ENCODE measurements around the gene ESR1.
A peak's percentile ranks its signal among the peaks of the same experiment; 100 is the strongest.

ESR1 gene

DNA sequence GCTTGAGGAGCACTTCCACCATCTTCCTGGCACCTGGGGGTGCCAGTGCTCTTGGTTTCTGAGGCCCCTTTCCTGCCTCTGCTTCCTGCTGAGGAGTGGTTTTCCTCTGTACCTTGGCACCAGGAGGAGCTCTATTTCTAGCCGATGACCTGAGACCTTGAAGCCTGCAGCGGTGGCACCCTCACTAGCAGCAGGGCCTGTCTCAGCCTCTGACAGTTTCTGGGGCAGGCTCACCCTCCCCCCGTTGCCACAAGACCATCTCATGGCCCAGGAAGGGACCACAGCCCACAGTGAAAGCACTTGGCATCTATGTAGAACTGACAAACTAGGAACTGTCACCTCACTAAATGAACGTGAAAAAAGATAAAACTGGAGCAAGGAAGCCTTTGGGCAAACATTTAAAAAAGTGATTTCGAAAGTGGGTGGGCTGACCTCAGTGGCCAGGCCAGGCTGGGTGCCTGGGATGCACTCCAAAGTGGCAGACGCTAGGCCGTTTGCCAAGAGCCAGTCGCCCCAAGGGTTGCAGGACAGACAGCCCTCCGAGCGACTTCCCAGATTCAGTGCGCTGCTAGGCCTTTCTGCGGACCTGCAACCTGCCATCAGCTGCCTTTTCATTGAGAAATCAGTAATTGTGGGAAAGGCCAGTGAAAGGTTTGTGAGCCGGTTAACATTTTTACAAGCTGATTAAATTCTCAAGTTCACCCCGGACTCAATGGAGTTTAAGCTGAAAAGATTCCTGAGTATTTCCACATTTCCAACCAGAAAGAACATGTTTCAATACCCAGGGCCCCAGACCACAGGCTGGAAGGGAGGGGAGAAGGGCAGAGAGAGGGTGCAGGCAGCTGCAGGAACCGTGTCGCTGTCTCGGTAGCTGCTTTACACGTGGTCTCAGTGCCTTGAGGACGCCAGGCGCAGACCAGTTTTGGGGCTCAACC, 303.7 kb downstream of the ESR1 start:
- no peak for TF ChIP-seq CTCF (IDR thresholded peaks at IDR 0.05; ENCODE audit: low read depth, low read length)
- H3K4me3 ChIP-seq (ENCODE audit: low read depth, low read length) = no peak overlapping the region

DNA sequence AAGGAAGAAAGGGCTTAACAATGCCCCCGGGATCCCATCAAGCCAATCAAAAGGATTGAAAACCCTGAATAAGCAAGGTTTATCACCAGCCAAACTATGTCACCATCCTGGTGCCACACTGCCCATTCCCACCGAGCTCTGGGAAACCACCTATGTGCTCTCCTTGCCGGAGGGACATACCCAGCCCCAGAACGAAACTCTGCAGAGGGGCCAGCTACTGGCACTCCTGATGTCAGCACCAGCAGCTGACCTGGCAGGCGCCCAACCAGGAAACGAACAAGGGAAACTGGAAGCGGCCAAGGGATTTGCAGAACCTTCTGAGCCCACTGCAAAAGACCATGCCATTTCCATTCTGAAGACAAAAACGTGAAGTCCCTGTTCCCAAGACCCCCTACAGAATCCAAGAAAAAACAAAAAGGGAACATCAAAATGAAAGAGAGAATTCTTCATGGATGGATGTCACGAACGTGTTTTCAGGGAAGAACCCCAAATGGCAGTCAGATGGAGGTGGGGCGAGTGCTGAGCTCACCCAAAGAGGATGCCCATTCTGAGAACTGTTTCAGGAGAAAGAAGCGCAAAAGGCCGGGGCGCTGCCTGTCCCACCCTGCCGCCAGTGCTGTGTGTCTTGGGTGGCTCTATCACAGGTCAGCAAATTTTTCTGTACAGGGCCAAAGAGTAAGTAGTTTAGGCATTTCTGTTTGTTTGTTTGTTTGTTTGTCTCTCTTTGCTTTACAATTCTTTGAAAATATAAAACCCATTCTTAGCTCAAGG, 305.2 kb downstream of the ESR1 start:
- Histone ChIP-seq H3K4me3 (ENCODE audit: low read depth, low read length) (no peak overlapping the region), H3K27ac (no peak overlapping the region), H3K27me3 (ENCODE audit: insufficient read depth, low read depth, severe bottlenecking) (no peaks in the 10 kb centered on the region), H3K9me3 (ENCODE audit: severe bottlenecking) (peaks cover 2% of the 10 kb centered on the region), H3K36me3 (no peaks in the 10 kb centered on the region)
- no peak for TF ChIP-seq CTCF (IDR thresholded peaks at IDR 0.05; ENCODE audit: low read depth, low read length)
- DNase-seq = no peak

More for the DNA sequence above, 303.7 kb downstream of the ESR1 start:
- Histone ChIP-seq H3K27ac (no peak overlapping the region), H3K9me3 (ENCODE audit: severe bottlenecking) (peaks cover 2% of the 10 kb centered on the region), H3K36me3 (no peaks in the 10 kb centered on the region), H3K27me3 (ENCODE audit: insufficient read depth, low read depth, severe bottlenecking) (no peaks in the 10 kb centered on the region)
- DNase-seq = no peak

DNA sequence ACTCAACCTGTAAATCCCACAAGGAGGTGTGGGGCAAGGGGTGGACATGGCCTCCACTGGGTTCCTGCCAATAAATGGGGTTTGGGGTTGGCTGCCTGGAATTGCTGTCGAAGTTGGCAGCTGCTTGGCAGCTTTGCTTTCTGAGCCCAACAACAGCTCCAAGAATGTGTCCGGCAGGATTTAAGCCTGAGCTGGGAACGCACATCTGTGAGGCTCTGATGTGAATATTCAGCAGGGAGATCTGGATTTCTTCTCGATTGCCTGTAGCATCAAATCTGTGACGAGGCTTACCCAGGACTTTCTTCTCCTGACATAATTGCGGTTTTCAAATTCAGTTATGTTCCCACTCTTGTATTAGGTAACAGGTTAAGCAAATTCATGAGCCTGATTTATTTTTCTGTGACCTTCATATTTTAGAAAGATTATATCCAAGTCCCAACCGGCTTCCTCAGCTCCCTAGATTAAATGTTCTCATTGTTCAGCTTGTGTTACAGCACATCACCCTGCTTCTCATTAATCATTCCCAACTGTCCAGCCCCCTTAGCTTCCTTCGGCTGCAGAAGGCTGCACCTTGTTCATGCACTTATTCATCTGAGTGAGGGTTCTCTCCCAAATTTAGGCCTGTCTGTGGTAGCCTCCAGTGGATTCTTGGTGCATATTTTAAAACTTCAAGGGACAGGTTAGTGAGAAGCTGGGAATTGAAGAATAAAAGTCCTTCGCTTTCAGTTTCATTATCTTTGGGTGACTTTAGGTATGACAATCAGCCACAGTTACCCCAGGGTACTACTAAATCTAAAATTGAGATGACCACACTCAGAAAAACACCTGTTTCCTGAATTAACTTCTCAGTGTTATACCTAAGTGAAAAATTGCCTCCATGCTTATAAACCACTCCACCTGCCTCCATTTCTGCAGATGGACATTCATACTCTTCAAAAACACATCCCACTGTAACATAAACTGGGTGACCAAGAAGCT, 310.0 kb downstream of the ESR1 start:
- no peak for TF ChIP-seq CTCF (IDR thresholded peaks at IDR 0.05; ENCODE audit: low read depth, low read length)
- Histone ChIP-seq H3K4me3 (ENCODE audit: low read depth, low read length) (no peak overlapping the region), H3K36me3 (no peaks in the 10 kb centered on the region), H3K9me3 (ENCODE audit: severe bottlenecking) (peaks cover 1% of the 10 kb centered on the region), H3K27ac (no peak overlapping the region), H3K27me3 (ENCODE audit: insufficient read depth, low read depth, severe bottlenecking) (no peaks in the 10 kb centered on the region)
- no peak for DNase-seq

- DNase-seq = no peak
- Histone ChIP-seq H3K27me3 (ENCODE audit: insufficient read depth, low read depth, severe bottlenecking) (no peaks in the 10 kb centered on the region), H3K27ac (no peak overlapping the region), H3K4me3 (ENCODE audit: low read depth, low read length) (no peak overlapping the region), H3K36me3 (no peaks in the 10 kb centered on the region), H3K9me3 (ENCODE audit: severe bottlenecking) (no peaks in the 10 kb centered on the region)
- no peak for TF ChIP-seq CTCF (IDR thresholded peaks at IDR 0.05; ENCODE audit: low read depth, low read length)
These were observed 310.7 kb downstream of the ESR1 start for GRCh38 chr6:152118224-152118623.

GRCh38 chr6:152118678-152119077, 311.2 kb downstream of the ESR1 start:
- 0 out of 2 replicates have a peak, but pooled peaks have one; percentile 5 for TF ChIP-seq CTCF (IDR thresholded peaks at IDR 0.05; ENCODE audit: low read depth, low read length)
- DNase-seq = no peak
- Histone ChIP-seq H3K36me3 (no peaks in the 10 kb centered on the region), H3K27ac (no peak overlapping the region), H3K27me3 (ENCODE audit: insufficient read depth, low read depth, severe bottlenecking) (no peaks in the 10 kb centered on the region), H3K9me3 (ENCODE audit: severe bottlenecking) (no peaks in the 10 kb centered on the region), H3K4me3 (ENCODE audit: low read depth, low read length) (no peak overlapping the region)

Data from WERI-Rb-1 (cell line).